ENCODE results near the gene TMEM259.
A peak's percentile ranks its signal among the peaks of the same experiment; 100 is the strongest.

The TMEM259 gene

GRCh38 chr19:1020868-1021425 is at the start of gene TMEM259:
Gene TMEM259 (minus strand): TSS chr19:1021123. CDS start chr19:1020996, 127 bp downstream.
- Histone ChIP-seq H3K27ac (ENCODE audit: low read depth, low read length) (peak within 1 kb of the TSS; percentile 76), H3K27me3 (ENCODE audit: control insufficient read depth in 1 of 2, insufficient read depth in 2 of 2, low read length in 2 of 2) (no peaks in the 10 kb centered on the region), H3K4me3 (ENCODE audit: low read depth in 1 of 2, low read length in 2 of 2) (peak within 1 kb of the TSS; percentile 85 to 94), H3K4me1 (ENCODE audit: control insufficient read depth in 1 of 2, insufficient read depth in 2 of 2, low read length in 2 of 2) (peaks cover 41 to 45% of the 10 kb centered on the region in 2 donors), H3K9me3 (ENCODE audit: control insufficient read depth in 1 of 2, low read length in 2 of 2) (no peaks in the 10 kb centered on the region), H3K9ac (ENCODE audit: low read depth in 1 of 2, low read length in 2 of 2) (peak within 1 kb of the TSS; percentile 85 to 91), H3K36me3 (ENCODE audit: control insufficient read depth in 1 of 2, insufficient read depth in 2 of 2, low read length in 2 of 2) (no peaks in the 10 kb centered on the region)

GRCh38 chr19:1070576-1070930 is 49.6 kb upstream of the TMEM259 start:
- H3K27ac ChIP-seq (ENCODE audit: low read depth, low read length), result no peak overlapping the region
- H3K27me3 ChIP-seq (ENCODE audit: control insufficient read depth in 1 of 2, insufficient read depth in 2 of 2, low read length in 2 of 2), result peaks cover 22 to 41% of the 10 kb centered on the region in 2 donors
- H3K9me3 ChIP-seq (ENCODE audit: control insufficient read depth in 1 of 2, low read length in 2 of 2), result no peaks in the 10 kb centered on the region
- H3K36me3 ChIP-seq (ENCODE audit: control insufficient read depth in 1 of 2, insufficient read depth in 2 of 2, low read length in 2 of 2), result peaks cover 0 to 5% of the 10 kb centered on the region in 2 donors
- H3K4me1 ChIP-seq (ENCODE audit: control insufficient read depth in 1 of 2, insufficient read depth in 2 of 2, low read length in 2 of 2), result peaks cover 13 to 35% of the 10 kb centered on the region in 2 donors
- no peak overlapping the region for H3K9ac ChIP-seq (ENCODE audit: low read depth in 1 of 2, low read length in 2 of 2)
- H3K4me3 ChIP-seq (ENCODE audit: low read depth in 1 of 2, low read length in 2 of 2), result no peak overlapping the region

DNA sequence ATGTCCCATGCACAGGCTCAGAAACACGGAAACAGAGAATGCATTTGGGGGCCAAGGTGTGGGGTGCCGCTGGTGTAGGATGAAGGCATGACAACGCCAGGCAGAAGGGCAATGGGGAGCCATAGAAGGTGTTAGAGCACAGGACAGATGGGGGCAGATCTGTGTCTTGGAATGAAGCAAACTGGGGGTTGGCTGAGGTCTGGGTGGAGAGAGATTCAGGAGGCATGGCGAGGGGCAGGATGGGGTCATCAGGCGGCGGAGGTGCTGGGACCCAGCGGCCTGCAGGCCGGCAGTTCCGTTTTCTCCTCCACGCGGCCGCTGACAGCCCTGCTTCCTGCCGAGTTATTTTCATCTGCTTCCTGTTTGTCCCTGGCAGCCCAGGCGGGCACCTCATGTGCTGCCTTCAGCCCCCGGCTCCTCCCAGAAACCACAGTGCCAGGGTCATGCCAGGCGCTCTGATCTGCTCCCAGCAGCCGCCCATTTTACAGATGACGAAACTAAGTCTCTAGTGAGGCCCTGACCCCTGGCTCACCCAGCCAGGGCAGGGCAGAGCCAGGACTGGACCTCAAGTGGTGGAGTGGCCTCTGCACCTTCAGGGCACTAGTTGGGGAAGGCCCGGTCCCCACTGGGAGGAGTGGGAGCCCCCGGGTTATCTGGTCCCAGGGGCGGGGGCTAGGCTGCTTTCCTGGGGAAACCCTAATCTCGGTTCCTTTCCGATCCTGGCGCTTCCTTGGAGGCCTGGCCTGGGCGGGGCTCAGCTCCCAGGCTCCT is 48.3 kb upstream of the TMEM259 start:
- H3K9ac ChIP-seq (ENCODE audit: low read depth in 1 of 2, low read length in 2 of 2), result peak overlapping the region in 1 of 2 donors; percentile 38
- H3K36me3 ChIP-seq (ENCODE audit: control insufficient read depth in 1 of 2, insufficient read depth in 2 of 2, low read length in 2 of 2), result peaks cover 0 to 5% of the 10 kb centered on the region in 2 donors
- no peaks in the 10 kb centered on the region for H3K9me3 ChIP-seq (ENCODE audit: control insufficient read depth in 1 of 2, low read length in 2 of 2)
- H3K4me3 ChIP-seq (ENCODE audit: low read depth in 1 of 2, low read length in 2 of 2), result peak overlapping the region; percentile 60 to 66
- peaks cover 14 to 35% of the 10 kb centered on the region in 2 donors for H3K4me1 ChIP-seq (ENCODE audit: control insufficient read depth in 1 of 2, insufficient read depth in 2 of 2, low read length in 2 of 2)
- no peak overlapping the region for H3K27ac ChIP-seq (ENCODE audit: low read depth, low read length)
- H3K27me3 ChIP-seq (ENCODE audit: control insufficient read depth in 1 of 2, insufficient read depth in 2 of 2, low read length in 2 of 2), result peaks cover 22 to 44% of the 10 kb centered on the region in 2 donors

DNA sequence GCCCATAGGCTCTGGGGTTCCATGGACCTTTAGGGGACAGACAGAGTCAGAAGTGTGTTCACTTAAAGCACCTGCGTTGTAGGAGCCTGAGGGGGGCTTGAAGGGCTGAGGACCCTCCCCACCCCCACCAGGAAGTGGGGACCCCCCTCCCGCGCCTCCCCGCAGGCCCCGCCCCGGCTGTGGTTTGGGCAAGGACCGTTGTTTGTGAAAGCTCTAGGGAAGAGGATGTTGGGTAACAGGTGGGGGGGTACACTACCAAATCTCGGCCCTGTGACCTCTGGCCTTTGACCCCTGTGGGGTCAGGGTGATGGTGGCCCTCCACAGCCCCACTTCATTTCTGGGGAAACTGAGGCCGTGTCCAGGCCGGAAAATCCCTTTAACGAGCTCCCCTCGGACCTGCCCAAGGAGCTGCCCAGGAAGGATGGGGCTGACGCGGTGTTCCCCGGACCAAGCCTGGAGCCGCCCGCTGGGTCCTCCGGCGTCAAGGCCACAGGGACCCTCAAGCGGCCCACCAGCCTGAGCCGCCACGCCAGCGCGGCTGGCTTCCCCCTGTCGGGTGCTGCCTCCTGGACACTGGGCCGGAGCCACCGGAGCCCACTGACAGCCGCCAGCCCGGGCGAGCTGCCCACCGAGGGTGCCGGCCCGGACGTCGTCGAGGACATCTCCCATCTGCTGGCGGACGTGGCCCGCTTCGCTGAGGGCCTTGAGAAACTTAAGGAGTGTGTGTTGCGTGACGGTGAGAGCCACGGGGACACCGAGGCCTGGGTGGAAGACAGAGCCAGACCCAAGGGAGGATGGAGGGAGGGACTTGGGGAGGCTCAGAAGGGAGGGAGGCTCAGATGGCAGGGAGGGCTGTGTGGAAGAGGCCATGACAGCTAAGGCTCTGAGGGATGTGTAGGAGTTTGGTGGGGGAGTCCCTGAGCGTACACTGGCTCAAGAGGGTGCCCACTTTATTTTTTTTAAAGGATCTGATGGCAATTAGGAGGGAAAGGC is 47.4 kb upstream of the TMEM259 start:
- peak overlapping the region; percentile 43 for H3K9ac ChIP-seq (ENCODE audit: low read depth in 1 of 2, low read length in 2 of 2)
- H3K27ac ChIP-seq (ENCODE audit: low read depth, low read length), result peak overlapping the region; percentile 50
- H3K4me3 ChIP-seq (ENCODE audit: low read depth in 1 of 2, low read length in 2 of 2), result peak overlapping the region; percentile 60 to 66
- H3K4me1 ChIP-seq (ENCODE audit: control insufficient read depth in 1 of 2, insufficient read depth in 2 of 2, low read length in 2 of 2), result peaks cover 14 to 30% of the 10 kb centered on the region in 2 donors
- H3K36me3 ChIP-seq (ENCODE audit: control insufficient read depth in 1 of 2, insufficient read depth in 2 of 2, low read length in 2 of 2), result peaks cover 0 to 5% of the 10 kb centered on the region in 2 donors
- H3K9me3 ChIP-seq (ENCODE audit: control insufficient read depth in 1 of 2, low read length in 2 of 2), result no peaks in the 10 kb centered on the region
- H3K27me3 ChIP-seq (ENCODE audit: control insufficient read depth in 1 of 2, insufficient read depth in 2 of 2, low read length in 2 of 2), result peaks cover 22 to 44% of the 10 kb centered on the region in 2 donors

- Histone ChIP-seq H3K4me1 (ENCODE audit: control insufficient read depth in 1 of 2, insufficient read depth in 2 of 2, low read length in 2 of 2) (peaks cover 14 to 30% of the 10 kb centered on the region in 2 donors), H3K9me3 (ENCODE audit: control insufficient read depth in 1 of 2, low read length in 2 of 2) (no peaks in the 10 kb centered on the region), H3K27ac (ENCODE audit: low read depth, low read length) (peak overlapping the region; percentile 50), H3K4me3 (ENCODE audit: low read depth in 1 of 2, low read length in 2 of 2) (peak overlapping the region; percentile 53 to 60), H3K9ac (ENCODE audit: low read depth in 1 of 2, low read length in 2 of 2) (peak overlapping the region; percentile 43), H3K36me3 (ENCODE audit: control insufficient read depth in 1 of 2, insufficient read depth in 2 of 2, low read length in 2 of 2) (peaks cover 0 to 2% of the 10 kb centered on the region in 2 donors), H3K27me3 (ENCODE audit: control insufficient read depth in 1 of 2, insufficient read depth in 2 of 2, low read length in 2 of 2) (peaks cover 19 to 37% of the 10 kb centered on the region in 2 donors)
Measured at GRCh38 chr19:1067341-1067957, 46.5 kb upstream of the TMEM259 start.

- Histone ChIP-seq H3K4me3 (ENCODE audit: low read depth in 1 of 2, low read length in 2 of 2) (peak within 1 kb of the TSS; percentile 53 to 60), H3K4me1 (ENCODE audit: control insufficient read depth in 1 of 2, insufficient read depth in 2 of 2, low read length in 2 of 2) (peaks cover 14 to 30% of the 10 kb centered on the region in 2 donors), H3K9ac (ENCODE audit: low read depth in 1 of 2, low read length in 2 of 2) (peak within 1 kb of the TSS; percentile 43), H3K27me3 (ENCODE audit: control insufficient read depth in 1 of 2, insufficient read depth in 2 of 2, low read length in 2 of 2) (peaks cover 18 to 34% of the 10 kb centered on the region in 2 donors), H3K9me3 (ENCODE audit: control insufficient read depth in 1 of 2, low read length in 2 of 2) (no peaks in the 10 kb centered on the region), H3K36me3 (ENCODE audit: control insufficient read depth in 1 of 2, insufficient read depth in 2 of 2, low read length in 2 of 2) (no peaks in the 10 kb centered on the region), H3K27ac (ENCODE audit: low read depth, low read length) (peak within 1 kb of the TSS; percentile 50)
Measured at GRCh38 chr19:1066748-1067340, 45.9 kb upstream of the TMEM259 start, which contains the start of gene ARHGAP45. Gene ARHGAP45 (plus strand): TSS chr19:1067167. CDS start chr19:1067406, 239 bp downstream.

DNA sequence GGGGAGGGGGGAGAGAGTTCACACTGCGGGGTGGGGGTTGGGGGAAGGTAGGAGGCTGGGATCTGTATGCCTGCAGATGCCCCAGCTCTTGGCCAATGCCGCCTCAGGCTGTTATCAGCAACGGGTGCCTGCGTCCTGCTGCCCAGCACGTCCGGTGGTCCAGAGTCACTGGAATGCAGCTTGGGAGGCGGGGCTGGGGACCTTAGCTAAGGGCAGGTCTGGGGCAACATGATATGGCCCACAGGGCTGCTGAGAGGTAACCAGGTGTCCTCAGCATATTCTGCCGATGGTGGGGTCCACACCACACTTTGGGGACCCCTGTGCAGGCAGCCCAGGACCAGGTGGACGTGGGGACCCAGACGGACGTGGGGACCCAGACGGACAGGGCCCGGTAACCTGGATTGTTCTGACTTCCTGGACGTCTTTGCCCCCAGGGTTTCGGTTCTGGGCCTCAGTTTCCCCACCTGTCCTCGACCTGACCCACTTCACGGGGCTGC is 45.4 kb upstream of the TMEM259 start:
- no peaks in the 10 kb centered on the region for H3K36me3 ChIP-seq (ENCODE audit: control insufficient read depth in 1 of 2, insufficient read depth in 2 of 2, low read length in 2 of 2)
- H3K4me1 ChIP-seq (ENCODE audit: control insufficient read depth in 1 of 2, insufficient read depth in 2 of 2, low read length in 2 of 2), result peaks cover 14 to 30% of the 10 kb centered on the region in 2 donors
- no peak overlapping the region for H3K9ac ChIP-seq (ENCODE audit: low read depth in 1 of 2, low read length in 2 of 2)
- H3K4me3 ChIP-seq (ENCODE audit: low read depth in 1 of 2, low read length in 2 of 2), result peak overlapping the region; percentile 35 to 51
- no peak overlapping the region for H3K27ac ChIP-seq (ENCODE audit: low read depth, low read length)
- H3K27me3 ChIP-seq (ENCODE audit: control insufficient read depth in 1 of 2, insufficient read depth in 2 of 2, low read length in 2 of 2), result peaks cover 18 to 34% of the 10 kb centered on the region in 2 donors
- H3K9me3 ChIP-seq (ENCODE audit: control insufficient read depth in 1 of 2, low read length in 2 of 2), result no peaks in the 10 kb centered on the region

DNA sequence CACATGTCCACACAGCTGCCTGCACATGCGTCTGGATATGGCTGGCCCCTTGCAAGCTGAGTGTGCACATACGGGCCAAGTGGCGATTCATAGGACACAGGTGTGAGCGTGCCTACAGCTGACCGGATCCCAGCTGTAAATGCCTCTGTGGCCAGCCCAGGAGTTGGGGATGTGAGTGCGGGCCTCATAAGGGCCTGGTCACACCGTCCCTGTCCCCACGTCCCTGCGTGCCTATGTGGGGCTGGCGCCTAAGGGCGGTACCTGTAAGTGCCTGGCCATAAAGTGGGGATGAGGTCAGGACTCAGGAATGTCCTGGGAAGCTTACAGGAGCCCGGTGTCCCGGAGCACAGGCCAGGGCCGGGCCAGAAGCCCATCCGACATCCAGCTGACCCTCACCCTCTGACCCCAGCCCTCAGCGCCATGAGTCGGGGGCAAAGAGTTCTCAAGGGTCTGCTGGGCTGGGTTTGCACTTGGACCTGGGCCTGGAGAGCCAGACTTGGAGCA is 44.7 kb upstream of the TMEM259 start:
- H3K9me3 ChIP-seq (ENCODE audit: control insufficient read depth in 1 of 2, low read length in 2 of 2), result no peaks in the 10 kb centered on the region
- no peak overlapping the region for H3K9ac ChIP-seq (ENCODE audit: low read depth in 1 of 2, low read length in 2 of 2)
- no peak overlapping the region for H3K4me3 ChIP-seq (ENCODE audit: low read depth in 1 of 2, low read length in 2 of 2)
- H3K4me1 ChIP-seq (ENCODE audit: control insufficient read depth in 1 of 2, insufficient read depth in 2 of 2, low read length in 2 of 2), result peaks cover 14 to 30% of the 10 kb centered on the region in 2 donors
- H3K36me3 ChIP-seq (ENCODE audit: control insufficient read depth in 1 of 2, insufficient read depth in 2 of 2, low read length in 2 of 2), result no peaks in the 10 kb centered on the region
- no peak overlapping the region for H3K27ac ChIP-seq (ENCODE audit: low read depth, low read length)
- peaks cover 13 to 30% of the 10 kb centered on the region in 2 donors for H3K27me3 ChIP-seq (ENCODE audit: control insufficient read depth in 1 of 2, insufficient read depth in 2 of 2, low read length in 2 of 2)

All from duodenal mucosa (tissue), 2 donors.